GM18870 (cell line): Measurements from ENCODE around the gene DGAT2.

ENCODE experiments used
- ATAC-seq: cut with Tn5 transposase; IDR thresholded peaks from one replicate; pipeline ENCODE4 v1.9.1; 2021; ENCODE audit warnings: moderate library complexity; ENCODE audit not compliant: unreplicated experiment

Gene DGAT2

DNA sequence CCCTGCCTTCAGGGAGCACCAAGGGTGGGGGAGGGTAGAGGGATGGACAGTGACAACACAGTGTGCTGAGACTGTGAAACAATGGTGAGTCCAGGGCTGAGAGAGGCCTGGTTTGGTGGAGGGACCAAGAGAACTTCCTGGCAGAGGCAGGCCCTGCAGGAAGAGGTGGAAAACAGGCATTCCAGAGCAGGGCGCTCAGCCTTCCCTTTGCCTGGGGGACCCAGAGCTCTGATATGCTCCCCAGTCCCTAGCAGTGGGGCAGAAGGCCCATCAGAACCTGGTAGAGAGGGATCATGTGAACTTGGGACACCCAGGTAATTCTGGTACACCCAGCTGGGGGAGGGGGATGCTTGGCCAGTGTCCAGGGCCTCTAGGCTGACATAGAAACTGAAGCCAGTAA, 29.2 kb downstream of the DGAT2 start:
- ATAC-seq, result no peak

DNA sequence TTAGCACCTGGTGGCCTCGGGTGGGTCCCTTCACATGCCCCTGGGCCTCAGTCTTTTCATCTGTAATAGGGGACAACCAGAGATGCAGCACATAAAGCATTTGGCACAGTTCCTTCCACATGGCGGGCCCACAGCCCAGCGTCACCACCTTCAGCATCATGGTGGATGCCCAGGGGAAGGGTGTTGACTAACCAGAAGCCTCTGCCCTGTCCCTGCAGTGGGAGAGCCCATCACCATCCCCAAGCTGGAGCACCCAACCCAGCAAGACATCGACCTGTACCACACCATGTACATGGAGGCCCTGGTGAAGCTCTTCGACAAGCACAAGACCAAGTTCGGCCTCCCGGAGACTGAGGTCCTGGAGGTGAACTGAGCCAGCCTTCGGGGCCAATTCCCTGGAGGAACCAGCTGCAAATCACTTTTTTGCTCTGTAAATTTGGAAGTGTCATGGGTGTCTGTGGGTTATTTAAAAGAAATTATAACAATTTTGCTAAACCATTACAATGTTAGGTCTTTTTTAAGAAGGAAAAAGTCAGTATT, 31.6 kb downstream of the DGAT2 start:
- no peak for ATAC-seq

DNA sequence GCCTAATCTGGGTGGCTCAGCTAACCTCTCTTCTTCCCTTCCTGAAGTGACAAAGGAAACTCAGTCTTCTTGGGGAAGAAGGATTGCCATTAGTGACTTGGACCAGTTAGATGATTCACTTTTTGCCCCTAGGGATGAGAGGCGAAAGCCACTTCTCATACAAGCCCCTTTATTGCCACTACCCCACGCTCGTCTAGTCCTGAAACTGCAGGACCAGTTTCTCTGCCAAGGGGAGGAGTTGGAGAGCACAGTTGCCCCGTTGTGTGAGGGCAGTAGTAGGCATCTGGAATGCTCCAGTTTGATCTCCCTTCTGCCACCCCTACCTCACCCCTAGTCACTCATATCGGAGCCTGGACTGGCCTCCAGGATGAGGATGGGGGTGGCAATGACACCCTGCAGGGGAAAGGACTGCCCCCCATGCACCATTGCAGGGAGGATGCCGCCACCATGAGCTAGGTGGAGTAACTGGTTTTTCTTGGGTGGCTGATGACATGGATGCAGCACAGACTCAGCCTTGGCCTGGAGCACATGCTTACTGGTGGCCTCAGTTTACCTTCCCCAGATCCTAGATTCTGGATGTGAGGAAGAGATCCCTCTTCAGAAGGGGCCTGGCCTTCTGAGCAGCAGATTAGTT, 32.3 kb downstream of the DGAT2 start:
- ATAC-seq, result no peak

DNA sequence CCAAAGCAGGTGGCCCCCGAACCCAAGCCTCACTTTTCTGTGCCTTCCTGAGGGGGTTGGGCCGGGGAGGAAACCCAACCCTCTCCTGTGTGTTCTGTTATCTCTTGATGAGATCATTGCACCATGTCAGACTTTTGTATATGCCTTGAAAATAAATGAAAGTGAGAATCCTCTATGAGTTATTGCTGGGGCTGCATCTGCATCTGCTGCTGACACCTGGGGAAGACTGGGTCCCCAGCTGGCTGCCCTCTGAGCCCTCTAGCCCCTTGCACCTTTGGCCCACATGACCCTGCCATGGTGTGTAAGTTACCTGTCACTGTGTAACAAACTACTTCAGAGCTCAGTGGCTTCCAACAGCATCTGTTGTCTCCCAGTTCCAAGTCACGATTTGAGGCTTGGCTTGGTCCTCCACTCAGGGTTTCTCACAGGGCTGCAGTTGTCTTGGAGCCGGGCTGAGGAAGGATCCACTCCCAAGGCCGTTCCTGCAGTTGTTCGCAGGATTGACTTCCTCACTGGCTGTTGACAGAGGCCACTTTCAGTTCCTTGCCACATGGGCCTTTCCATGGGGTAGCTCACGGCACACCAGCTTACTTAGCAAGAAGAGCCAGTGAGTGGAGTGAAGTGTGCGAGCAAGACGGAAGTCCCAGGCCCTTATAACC, 32.9 kb downstream of the DGAT2 start:
- no peak for ATAC-seq

GRCh38 chr11:75802021-75802912, 33.7 kb downstream of the DGAT2 start:
- ATAC-seq, result no peak

DNA sequence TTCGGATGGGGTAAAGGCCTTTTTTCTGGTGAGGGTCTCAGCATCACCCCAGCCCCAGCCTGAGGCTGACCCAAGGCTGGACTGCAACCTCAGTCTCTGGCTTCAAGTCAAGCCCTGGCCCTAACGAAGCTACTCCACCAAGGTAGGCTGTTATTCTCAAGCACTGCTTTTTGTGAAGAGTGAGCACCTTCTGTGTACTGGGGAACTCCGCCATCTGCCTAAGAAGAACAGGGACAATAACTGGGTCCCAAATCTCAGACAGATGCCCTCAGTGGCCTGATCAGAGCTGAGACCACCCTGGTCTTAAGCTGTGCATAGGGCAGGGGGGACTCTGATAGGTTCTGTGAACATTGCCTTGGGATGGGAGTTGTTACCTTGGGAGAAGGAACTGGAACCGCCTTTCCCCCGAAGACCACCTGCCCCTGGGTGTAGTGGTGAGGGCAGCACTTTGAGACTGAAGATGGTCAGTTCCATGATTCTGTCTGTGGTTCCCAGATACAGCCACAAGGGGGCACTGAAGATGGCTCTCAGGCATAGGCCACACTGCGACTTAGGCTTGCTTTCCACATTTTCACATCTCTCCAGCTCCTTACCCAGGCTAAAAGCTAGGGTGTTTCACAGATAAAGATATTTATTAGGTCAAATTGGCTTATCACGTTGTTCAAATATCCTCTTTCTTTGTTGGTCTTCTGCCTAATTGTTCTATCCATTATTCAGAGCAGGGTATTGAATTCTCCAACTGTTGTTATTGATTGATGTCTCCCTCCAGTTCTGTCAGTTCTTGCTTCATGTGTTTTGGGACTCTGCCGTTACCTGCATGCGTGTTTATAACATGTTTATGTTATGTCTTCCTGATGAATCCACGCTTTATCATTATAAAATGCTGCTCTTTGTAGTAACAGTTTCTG, 34.6 kb downstream of the DGAT2 start:
- peak; percentile 61 for ATAC-seq

DNA sequence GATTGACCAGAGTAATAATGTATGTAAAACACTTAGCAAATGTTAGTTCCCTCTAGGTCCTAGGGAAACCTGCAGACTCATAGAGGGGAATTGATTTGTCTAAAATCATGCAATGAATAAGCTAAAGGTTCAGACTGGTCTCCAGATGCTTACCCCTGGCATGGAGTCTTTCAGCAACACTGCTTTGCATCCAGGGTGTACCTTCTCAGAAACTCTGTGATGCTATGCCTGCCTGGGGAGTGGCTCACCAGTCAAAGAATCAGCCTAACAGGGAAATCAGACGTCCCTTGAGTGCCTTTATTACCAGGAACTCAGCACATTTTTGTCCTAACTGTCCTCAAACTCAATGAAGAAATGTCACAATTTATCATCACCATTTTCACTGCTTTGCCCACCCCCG, 40.5 kb downstream of the DGAT2 start:
- no peak for ATAC-seq

- ATAC-seq, result no peak
These were observed 41.4 kb downstream of the DGAT2 start for GRCh38 chr11:75809991-75810390.

DNA sequence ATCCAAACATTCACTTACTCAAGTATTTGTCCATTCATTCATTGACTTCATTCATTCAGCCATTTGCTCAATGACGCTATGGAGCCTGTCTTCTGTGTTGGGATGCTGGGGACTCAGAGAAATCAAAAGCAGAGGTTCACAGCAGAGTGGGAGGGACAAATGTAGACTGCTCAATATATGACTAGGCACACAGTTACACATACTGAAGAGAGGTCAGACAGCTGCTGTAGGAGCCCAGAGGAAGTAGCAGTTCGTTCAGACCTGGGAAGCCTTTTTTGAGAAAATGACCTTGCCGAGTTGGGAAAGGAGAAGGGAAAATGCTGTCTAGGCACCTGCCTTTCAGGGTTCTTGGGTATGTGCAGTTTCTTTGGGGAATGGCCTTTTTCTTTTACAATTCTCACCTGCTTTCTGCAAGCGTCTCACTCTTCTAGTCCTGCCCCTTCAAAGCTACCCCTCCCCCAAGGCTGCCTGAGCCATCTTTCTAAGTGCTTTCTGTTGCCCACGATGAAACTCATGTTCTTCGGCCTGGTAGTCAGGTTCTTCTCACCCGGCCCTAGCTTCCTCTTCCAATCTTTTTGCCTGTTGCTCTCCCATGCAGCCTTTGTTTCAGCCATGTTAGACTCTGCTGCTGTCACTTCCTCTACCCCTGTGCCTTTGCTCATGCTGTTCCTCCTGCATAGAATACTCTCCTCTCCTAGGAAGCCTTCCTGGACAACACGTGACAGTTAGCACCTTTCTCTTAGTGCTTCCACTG, 42.2 kb downstream of the DGAT2 start:
- ATAC-seq, result no peak

DNA sequence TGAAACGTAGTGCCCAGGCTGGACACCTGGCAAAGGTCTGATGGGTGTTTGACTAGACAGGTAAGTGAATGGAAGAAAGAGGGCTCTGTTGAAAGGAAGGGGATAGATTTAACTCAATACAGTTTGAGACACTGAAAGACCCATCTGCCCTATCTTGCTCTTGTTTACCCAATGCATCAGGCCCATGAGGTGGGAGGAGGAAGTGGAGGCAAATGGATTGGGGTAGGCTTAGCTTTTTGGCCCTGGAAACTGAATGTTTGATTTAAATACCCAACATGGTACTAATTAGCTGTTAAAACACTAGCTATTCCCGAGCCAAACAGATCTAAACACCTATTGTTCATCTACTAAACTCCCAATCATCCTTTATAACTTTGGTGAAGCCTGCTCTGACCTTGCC, 42.9 kb downstream of the DGAT2 start:
- ATAC-seq, result no peak

GRCh38 chr11:75812542-75813040, 44.0 kb downstream of the DGAT2 start:
- ATAC-seq, result no peak

DNA sequence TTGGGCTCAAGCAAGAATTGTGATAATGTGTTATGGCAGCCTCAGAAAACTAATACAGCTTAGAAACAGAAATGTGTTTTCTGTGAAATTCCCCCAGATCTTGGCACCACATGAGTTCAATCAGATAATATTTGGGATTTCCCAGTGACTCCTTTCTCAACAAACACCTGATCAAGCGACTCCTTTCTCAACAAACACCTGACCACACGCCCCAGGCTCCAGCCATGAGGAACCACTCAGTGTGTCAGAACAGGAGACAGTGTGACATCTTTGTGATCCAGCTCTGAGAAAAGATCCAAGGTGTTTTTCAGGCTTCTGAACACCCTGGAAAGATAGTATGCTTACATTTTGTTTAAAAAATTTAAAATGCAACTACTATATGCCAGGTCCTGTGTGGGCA, 44.5 kb downstream of the DGAT2 start:
- no peak for ATAC-seq

DNA sequence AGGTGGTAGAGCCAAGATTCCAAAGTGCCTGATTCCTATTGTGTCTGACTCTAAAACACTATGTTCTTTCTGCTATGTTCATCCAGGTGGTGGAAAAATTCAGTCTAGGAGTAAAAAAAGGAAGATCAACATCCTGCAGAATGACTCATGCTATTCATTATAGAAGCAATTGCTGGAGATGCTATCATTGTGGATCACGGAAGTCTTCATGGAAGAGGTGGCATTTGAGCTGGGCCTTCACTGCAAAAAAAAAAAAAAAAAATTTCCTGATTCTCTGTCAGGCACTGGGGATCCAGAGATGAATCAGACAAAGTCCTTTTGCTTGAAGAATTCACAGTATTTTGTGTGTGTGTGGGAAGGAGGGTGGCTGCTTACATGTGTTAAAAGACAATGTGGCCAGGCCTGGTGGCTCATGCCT, 45.1 kb downstream of the DGAT2 start:
- no peak for ATAC-seq

DNA sequence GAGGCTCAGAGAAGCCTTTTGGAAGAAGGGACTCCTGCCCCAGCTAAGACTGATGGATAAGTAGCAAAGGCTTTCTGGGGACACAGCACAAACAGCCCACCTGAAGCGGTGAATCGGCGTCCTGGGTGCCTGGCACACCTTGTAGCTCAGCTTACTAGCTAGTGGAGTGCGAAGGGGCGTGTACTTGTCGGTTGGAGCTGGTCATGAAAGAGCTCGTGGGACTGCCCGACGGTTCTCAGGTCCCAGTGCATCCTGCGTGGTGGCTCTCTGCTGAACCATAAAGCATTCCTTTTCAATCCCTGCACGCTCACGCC, 45.7 kb downstream of the DGAT2 start:
- ATAC-seq, result peak; percentile 22

DNA sequence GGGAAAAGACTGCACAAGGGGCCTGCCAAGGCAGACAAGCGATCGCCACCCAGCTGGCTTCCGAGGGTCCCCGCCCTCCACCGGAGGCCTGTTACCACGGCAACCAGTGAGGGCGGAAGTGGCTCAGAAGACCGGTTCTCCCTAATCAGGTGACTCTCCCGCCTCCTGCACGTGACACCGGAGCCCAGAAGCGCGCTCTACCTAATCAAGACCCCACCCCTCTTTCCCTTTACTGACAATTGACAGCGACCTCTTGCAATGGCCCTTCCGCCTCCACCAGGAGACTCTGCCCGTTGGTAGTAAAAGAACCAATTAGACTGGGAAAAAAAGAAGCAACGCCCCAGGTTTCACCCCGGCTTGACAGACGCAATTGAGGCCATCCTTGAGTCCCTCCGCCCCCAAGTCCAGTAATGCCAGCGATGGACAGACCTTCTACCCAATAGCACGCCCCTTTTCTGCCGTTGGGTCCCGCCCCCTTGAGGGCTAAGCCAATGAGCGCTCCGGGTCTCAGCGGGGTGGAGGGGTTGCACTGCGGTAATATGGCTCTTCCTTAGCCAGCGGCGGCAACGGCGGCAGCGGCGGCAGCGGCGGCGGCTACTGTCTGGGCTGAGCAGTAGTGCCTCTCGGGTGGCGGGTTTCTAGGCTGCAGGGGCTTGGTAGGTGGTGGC, 46.2 kb downstream of the DGAT2 start, which contains the start of gene UVRAG:
Gene UVRAG, plus strand, starts transcription at position 534 of the 668 bp plus-strand sequence. CDS start 198 bp downstream, outside the sequence.
- peak; percentile 74 for ATAC-seq

GRCh38 chr11:75815345-75816168, 47.0 kb downstream of the DGAT2 start:
- no peak for ATAC-seq

DNA sequence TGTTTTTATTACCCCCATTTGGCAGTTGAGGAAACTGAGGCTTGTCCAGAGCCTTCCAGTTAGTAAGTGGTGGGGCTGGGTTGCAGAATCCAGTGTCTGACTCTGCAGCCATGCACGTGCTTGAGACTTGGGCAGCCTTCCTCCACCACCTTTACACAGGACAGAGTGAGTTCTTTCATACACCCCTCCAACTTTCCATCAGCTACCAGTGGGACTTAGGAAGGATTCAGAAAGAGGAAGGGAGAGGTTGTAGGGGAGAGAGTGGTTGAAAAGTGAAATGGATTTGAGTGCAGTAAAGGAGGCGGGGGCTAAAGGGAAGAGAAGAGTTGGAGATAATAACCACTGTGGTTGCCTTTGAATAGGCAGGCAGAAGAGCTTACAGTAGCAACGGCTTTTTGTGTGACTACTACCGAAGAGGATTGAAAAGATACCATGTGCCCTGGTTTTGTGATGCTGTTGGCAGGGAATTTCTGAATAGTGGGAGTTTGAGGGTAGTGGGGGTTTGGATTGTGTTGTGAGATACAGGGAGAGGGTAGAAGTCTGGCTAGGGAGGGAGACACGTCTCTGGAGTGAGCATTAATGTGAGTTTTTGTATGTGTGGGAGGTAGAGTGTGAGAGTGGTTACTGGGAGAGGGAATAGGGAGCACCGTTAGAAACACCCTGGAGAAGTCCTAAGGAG, 48.1 kb downstream of the DGAT2 start:
- no peak for ATAC-seq

GRCh38 chr11:75820645-75821044, 52.1 kb downstream of the DGAT2 start:
- ATAC-seq, result no peak
